GM04504 (cell line): ENCODE results near the gene PCGF1.
"Not testable (repeated sequence)": the region's sequence is repeated elsewhere in the genome, so short reads cannot be mapped to it uniquely, and the experiment has no call there.

Experiments
- DNase-seq: peaks from one replicate; pipeline ENCODE4 v3.0.0-alpha.2; 2012; ENCODE audit warnings: low read depth

PCGF1 gene

DNA sequence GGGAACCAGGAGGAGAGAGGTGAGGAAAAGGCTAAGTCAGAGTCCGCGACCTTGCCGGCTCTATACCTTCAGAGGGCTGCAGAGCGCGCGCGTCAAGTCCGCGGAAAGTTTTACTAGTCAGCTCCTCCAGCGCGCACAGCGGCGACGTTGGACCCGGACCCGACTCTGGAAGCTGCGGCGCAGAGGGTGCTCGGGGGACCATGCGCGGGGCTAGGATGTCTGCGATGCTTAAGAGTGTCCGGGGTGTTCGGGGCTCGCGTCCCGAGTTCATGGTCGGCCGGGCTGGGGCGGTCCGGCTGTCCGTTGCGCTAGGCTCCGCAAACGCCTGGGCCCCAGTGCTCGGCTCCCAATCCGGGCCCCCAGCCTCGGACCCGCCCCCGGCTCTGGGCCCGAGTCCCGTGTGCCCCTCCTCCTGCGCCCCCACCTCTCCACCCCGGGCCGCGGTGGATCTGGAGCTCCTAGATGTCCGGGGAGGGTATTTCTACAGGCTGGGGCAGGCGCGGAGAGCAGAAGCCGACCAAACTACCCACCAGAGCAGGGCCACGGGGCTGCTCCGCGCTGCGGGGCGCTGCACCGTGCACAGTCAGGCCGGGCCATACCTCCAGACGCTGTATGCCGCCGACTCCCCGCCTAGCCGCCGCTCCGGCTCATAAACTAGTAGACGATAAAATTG, 8.1 kb downstream of the PCGF1 start, which contains the start of gene LBX2:
Gene LBX2 (minus strand): TSS at position 337 of the 673 bp plus-strand sequence. CDS start 66 bp downstream, at position 271.
- DNase-seq = no peak

DNA sequence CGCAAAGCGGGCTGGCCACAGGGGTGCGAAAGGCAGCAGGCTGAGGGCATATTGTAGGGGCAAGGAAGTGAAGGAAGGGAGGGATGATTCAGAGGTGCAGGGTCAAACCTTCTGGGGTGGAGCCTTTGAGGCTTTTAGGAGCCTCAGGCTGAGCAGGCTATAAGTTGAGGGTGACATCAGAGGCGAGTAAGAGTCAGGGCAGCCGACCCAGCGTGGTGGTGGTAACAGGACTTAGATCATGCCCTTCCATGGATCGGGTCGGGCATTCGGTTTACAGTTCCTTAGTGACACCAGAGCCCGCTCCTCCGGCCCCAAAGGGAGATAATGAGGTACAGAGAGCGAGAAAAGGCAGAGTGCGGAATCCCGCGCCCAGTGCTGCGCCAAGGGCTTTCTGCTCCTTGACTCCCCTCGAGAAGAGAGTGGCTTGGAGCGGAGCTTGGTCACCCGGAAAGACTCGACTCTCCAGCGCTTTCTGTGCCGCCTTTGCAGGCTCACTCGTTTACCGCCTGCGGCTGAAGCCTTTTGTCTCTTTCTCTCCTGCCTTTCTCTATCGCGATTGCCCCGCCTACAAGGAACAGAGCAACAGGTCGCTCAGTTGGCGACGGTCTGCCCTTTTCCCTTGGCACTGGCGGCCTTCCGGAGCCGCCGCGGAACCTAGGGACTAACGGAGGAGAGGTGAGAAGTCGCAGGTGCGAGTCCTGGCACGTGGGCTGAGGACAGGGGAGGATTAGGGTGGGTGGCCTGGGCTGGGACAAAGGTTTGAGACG, 8.8 kb downstream of the PCGF1 start:
- DNase-seq = no peak

DNA sequence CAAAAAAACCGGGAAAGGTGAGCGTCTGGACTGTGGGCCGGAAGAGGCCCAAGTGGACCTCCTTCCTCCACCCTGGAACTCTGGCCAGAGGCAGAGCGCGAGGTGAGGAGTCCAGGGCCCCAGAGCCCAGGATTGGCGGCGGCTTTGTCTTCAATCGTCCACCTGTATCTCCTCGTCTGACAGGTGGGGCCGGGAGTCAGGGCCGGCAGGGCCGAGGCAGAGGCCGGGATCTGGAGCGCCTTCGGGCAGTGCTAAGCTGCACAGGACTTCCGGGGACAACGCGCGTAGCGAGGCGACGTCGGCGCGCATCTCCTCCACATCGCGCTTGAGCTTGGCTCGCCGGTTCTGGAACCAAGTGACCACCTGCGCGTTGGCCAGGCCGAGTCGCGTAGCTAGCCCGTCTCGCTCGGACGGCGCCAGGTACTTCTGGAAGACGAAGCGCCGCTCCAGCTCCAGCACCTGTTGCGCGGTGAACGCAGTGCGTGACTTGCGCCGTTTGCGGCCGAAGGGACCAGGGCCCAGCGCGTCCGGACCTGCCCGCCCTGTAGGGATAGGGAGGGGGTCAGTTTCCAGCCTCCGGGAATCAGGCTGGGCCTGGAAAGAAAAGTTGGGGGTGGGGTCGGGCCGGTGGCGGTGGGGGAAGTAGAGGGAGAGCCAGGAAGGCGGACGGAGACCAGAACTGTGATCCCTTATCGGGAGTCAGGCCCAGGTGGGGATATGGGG, 9.6 kb downstream of the PCGF1 start:
- no peak for DNase-seq

DNA sequence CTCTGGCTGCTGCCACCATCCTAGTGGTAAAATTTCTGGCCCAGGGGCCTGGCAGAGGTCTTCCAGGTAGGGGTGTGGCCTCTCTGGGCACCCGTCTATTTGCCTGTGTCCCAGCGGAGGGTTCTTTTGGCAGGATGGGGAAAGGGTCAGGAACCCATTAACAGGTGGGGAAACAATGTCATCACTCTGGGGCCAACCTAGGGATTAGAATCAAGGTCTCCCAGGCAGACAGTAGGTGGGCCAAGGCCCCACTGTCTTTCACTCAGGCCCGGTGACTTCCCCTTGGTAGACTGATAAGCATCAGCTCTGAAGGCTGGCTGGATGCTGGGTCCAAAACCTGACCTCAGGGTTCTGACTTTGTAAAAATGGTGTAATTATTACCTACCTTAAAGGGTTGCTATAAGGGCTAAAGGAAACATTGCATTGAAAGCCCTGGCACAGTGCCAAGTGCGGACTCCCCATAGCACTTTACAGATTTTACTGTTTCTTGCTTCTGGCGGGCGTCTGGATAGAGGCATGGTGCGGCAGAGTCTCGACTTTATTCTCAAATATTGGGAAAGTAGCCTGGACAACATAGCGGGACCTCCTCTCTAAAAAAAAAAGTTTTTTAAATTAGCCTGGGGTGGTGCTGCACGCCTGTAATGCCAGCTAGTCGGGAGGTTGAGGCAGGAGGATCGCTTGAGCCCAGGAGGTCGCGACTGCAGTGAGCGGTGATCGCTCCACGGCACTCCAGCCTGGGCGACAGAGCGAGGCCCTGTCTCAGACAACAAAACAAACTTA, 10.3 kb downstream of the PCGF1 start:
- no peak for DNase-seq

DNA sequence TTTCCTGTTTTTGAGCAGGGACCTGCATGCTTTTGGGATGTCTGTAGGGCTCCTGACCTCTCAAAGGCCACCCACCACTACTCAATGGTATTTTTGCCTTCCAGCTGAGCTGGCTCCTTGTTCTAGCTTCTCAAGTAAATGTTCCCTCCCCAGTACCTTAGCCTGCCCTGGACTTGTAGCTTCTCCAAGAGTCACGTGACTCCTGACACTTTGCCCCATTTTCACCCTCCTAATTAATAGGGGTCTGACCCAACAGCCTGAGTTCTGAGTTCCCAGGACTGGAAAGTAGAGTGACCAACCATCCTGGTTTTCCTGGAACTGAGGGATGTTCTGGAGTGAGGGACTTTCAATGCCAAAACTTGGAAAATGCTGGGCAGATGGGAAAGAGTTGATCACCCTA, 12.1 kb downstream of the PCGF1 start:
- DNase-seq = no peak

DNA sequence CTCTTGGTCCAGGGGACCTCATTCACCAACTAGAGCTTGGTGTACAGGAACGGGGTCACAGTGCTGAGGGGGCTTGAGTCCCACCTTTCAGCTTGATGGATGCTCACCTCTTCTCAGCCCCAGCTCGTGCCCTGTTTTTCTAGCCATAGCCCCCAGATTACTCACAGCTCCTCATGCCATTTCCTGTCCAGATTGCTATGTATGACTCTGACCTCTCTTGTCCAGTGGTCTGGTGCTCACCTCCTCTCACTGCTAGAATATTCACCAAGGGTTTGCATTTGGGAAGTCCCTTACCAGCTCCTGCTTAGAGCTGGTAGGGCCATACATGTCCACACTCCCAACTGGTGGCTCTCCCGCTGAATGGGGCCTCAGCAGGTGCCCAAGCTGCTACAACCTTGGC, 13.9 kb downstream of the PCGF1 start:
- DNase-seq = no peak

DNA sequence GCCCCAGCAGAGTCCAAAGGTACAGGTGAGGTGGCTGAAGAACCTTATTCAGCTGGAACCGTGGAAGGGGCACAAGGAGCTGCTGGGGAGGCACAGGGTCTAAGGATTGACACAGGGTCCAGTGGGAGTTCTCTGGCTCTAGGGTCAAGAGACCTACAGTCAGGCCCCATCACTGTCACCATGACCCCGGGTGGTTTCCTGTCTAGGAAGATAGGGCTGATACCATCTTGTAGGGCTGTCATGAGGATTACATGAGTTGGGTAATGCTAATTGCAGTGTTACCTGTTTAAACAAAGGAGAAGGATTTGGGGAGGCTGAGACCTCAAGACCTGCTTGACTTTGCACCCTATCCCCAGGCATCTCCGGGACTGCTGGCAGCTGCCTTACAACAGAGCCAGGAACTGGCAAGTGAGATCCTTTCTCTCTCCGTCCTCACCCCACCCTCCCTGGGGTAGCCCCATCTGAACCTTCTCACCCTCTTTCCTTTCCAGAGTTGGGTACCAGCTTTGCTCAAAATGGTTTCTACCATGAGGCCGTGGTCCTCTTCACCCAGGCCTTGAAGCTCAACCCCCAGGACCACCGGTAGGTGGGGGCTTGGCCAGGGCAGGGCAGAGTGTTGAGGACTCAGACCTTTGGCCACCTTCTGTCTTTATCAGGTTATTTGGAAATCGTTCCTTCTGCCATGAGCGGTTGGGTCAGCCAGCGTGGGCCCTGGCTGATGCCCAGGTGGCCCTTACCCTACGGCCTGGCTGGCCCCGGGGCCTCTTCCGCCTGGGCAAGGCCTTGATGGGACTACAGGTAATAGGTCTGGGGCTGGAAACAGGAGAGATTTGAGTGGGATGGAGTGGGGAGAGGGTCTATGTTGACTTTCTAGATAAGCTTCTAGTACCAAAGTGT, 15.6 kb downstream of the PCGF1 start:
- DNase-seq = no peak

DNA sequence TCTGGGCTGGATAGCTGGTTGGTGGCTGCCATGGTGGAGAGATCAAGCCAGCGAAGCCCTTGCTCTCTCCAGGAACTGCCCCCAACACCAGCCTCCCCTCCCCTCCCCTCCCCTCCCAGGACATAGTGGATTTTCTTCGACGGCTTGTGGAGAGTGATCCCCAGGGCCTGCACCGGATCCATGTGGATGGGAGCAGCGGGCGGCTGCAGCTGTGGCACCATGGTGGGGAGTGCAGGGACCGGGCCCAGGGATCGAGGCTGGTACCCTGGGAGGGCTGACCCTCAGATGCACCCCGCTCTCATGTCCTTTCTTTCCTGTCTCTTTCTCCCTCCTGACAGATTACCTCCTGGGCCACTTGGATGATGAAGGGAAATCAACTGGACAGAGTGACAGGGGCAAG, 17.6 kb downstream of the PCGF1 start:
- no peak for DNase-seq

DNA sequence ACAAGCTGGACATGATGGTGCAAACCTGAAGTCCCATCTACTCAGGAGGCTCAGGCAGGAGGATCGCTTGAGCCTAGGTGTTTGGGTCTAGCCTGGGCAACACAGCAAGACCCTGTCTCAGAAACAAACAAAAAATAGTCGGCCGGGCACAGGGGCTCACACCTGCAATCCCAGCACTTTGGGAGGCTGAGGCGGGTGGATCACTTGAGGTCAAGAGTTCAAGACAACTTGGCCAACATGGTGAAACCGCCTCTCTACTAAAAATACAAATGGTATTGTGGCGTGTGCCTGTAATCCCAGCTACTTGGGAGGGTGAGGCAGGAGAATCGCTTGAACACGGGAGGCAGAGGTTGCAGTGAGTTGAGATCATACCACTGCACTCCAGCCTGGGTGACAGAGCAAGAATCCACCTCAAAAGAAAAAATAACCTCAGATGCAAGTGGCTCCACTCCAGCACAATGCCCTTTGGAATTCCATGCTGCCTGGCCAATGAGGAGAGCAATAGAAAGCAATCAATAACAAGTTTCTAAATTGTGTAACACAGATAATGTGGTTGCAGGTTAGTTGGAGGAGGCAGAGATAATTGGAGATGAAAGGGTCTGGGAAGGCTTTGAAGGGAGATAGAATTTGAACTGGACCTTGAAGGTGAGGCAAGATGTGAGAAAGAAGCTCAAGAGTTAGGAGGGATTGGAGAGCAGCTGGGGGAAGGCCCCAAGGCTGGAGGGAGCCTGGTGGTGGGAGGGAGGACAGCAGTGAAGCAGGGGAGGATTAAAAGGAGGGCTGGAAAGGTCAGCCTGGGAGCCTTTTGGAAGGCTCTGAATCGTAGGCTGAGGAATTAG, 18.6 kb downstream of the PCGF1 start:
- no peak for DNase-seq

DNA sequence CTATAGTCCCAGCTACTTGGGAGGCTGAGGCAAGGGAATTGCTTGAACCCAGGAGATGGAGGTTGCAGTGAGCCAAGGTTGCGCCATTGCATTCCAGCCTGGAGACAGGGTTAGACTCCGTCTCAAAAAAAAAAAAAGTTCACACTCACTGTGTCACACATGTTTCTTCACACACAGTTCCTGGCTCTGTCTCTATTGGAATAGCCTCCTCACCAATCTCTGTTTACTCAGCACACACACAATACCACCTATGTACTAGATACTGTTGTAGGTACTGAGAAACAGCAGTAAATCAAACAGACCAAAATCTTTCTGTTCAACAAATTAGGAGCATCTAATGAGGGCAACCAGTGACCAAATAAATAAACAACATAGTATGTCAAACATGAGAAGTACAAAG, 21.4 kb downstream of the PCGF1 start:
- DNase-seq = no peak

DNA sequence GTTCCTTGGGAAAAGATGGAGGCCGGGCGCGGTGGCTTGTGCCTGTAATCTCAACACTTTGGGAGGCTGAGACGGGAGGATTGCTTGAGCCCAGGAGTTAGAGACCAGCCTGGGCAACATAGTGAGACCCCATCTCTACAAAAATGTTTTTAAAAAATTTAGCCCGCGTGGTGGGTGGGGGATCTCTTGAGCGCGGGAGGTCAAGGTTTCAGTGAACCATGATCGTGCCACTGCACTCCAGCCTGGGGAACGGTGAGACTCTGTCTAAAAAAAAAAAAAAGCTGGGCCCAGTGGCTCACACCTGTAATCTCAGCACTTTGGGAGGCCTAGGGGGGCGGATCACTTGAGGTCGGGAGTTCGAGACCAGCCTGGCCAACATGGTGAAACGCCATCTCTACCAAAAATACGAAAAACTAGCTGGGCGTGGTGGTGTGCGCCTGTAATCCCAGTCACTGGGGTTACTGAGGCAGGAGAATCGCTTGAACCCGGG, 23.8 kb downstream of the PCGF1 start:
- not testable (repeated sequence) for DNase-seq

DNA sequence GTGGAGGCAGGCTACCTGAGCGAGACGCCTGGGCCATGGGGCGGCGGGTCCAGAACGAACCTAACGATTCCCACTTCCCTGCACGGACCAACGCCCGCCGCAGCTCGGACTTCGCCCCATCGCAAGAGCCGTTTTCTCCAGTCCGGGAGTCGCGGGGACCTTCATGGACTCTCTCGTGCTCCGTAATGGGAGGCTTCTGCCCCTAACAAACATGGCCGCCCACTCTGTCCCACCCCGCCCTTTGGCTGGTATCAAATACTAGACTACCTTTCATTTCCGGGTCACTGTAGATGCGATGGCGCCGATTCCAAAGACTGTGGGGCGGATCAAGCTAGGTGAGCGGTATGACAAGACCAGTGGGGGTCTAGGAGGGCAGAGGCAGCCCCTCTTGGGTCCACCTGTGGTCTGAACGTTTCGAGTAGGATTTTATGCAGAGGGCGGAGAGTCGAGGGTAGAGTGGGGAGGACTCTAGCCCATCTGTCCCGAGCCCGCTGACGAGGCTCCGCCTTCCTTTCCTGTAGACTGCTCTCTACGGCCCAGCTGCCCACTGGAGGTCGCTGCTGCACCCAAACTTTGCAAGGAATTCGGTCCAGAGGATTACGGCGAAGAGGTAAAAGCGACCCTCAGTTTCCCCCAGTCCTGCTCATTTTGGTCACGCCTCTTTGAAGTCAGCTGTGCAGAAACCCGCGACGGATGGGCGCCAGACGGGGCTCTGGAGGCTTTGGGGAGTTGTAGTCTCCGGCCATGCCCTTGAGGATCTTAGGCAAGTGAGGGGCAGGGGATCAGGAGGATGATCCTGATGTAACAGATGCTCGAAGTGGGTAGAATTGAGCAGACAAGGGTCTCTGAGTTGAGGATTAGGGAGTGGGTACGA, 24.5 kb downstream of the PCGF1 start, which contains the start of the genes CCDC142 and TTC31:
Gene CCDC142 (minus strand): TSS at position 198 of the 874 bp plus-strand sequence. CDS start 161 bp downstream, at position 37.
Gene TTC31 (plus strand): TSS at position 281 of the 874 bp plus-strand sequence. CDS start 15 bp downstream, at position 296.
- peak; percentile 91 for DNase-seq

DNA sequence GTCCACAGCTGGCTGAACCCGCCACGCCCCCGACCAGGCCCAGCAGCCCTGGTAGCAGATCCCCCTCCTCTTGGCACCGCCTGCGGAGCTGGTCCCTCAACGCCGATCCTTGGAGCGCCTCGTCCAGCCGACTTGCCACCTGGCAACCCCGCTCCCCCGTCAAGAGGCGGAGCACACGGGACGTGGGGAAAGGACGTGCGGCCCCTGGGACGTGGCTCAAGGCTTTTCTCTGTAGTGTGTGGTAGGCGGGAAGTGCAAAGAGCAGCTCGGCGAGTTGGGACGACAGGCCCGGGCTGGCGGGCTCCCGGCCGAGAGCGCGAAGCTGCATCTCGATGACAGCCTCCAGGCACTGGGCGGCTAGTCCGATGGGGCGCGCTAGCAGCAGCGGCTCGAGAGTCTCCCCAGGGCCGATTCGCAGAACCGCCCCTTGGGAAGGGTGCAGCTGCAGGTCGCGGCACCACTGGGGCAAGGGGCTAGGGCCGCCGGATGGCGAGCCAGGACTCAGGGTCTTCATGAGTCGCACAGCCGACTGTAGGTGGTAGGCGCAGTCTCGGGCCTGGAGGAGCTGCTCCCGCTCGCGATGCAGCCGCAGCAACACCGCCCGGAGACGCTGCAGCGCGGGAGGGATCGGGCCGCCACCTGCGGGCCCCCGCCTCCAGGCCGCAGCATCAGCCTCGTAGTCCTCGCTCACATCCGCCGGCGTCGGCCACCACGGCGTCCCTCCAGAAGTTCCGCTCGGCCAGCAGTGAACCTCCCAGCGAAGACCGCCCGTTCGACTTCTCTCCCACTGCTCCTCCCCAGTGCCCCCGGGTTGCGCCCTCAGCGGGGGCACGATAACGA, 25.3 kb downstream of the PCGF1 start:
- DNase-seq = no peak

DNA sequence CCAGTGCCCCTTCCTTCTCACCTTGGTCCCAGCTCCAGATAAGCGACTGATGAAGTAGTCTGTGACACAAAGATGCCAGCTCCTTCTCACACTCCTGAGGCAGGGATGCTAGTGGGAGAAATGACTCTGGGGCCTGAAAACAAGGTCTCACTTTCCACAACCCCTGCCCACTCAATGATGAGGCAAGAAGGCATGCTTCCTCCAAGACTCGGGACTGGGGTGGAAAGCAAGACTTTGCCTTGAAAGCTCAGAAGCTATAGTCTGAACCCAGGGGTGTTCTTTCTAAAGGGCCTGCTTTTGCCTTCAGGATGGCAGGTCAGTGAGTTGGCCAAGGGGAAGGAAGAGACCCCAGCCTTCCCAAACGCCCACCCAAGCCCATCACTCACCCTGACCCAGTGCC, 26.1 kb downstream of the PCGF1 start:
- DNase-seq = no peak

DNA sequence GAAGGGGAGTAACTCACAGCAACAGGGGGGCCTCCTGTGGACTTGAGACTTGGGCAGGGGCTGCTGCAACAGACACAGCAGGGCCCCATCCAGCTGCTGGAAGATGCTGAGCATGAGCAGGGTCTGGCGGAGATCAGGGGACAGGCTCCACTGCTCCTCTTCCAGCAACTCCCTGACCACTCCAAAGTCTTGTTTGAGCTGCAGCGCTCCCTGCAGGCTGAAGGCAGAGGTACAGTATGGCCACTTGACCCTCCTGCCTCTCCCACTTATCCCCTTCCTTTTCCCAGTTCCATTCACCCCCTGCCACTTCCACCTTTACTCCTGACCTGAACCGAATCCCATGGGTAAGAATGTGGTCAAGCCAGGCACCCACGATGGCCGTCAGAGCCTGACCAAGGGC, 32.6 kb downstream of the PCGF1 start:
- DNase-seq = no peak

DNA sequence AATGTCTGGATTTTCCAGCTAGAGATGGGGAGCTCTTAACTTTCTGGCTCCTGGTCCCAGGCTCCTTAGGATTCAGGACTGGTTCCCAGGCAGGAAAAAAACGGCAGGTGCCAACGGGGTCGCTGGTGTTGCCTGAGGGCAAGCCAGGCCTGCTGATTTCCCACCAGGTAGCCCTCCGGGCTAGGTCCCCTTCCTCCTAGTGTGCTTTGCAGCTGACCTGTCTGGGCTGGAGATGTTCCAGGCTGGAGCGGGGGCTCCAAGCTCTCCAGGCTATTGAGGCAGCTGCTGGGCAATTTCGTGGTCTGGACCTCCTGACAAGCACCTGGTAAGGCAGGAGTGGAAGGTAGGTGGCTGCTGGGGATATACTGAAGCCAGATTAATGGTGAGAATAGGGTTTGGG, 33.0 kb downstream of the PCGF1 start:
- DNase-seq = no peak

DNA sequence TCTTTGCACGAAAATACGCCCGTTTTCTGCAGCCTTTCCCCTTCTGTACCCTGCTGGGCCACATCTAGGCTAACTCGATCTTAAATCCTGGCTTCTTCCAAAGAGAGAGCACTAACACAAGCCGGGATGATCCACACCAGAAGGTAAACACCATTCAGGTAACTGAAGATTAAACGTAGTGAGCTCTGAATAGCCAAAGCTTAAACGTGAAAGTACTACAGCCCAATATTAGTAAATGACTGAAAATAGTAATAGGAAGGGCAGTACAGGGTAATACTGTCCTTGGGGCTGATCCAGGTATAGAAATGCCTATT, 34.6 kb downstream of the PCGF1 start:
- no peak for DNase-seq
